ENCODE measurements around the gene TMCC1. TPM values are rescaled to one million over a fixed set of nuclear protein-coding genes. Genes with fewer than 3 reads are reported as not detected.

TMCC1 gene
- polyA plus RNA-seq, 1 experiment, result 14.4 TPM

DNA sequence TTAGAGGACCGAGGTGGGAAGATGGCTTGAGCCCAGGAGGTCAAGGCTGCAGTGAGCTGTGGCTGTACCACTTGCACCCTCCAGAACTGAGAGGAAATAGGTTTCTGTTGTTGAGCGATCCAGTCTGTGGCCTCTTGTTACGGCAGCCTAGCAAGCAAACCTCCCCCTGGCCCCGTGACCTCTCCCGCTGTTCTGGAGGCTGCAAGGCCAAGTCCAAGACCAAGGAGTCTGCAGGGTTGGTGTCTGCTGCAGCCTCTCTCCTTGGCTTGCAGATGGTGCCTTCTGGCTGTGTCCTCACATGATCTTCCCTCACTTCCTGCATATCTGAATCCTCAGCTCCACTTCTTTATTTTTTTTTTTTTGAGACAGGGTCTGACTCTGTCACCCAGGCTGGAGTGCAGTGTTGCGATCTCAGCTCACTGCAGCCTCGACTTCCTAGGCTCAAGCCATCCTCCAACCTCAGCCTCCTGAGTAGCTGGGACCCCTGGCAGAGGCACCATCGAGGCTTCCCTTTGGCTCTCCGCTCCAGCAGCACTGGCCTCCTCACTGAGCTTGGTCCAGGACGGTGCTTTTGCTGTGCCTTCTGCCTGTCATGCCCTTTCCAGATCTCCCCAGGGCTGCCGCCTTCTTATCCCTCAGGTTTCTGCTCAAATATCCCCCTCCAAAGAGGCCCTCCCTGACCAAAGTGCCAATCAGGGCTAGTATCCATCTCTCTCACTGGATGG is 269.0 kb downstream of the TMCC1 start:
- ChIA-PET CTCF (interaction anchor here (0.6 to 3.2 kb wide), 2 partner anchors 134 to 318 kb away, joined by 3 to 12 read pairs; no protein-coding TSS in a partner anchor), POLR2A (no interaction called here)
- Histone ChIP-seq H3K36me3 (ENCODE audit: control insufficient read depth, insufficient read depth, low read length) (no peaks in the 10 kb centered on the region), H3K27me3 (ENCODE audit: control insufficient read depth, insufficient read depth, low read length) (no peaks in the 10 kb centered on the region), H3K4me3 (ENCODE audit: low read depth, low read length) (no peak overlapping the region)
- DNase-seq (ENCODE audit: low read depth), result no peak
- TF ChIP-seq, protein P1, sequence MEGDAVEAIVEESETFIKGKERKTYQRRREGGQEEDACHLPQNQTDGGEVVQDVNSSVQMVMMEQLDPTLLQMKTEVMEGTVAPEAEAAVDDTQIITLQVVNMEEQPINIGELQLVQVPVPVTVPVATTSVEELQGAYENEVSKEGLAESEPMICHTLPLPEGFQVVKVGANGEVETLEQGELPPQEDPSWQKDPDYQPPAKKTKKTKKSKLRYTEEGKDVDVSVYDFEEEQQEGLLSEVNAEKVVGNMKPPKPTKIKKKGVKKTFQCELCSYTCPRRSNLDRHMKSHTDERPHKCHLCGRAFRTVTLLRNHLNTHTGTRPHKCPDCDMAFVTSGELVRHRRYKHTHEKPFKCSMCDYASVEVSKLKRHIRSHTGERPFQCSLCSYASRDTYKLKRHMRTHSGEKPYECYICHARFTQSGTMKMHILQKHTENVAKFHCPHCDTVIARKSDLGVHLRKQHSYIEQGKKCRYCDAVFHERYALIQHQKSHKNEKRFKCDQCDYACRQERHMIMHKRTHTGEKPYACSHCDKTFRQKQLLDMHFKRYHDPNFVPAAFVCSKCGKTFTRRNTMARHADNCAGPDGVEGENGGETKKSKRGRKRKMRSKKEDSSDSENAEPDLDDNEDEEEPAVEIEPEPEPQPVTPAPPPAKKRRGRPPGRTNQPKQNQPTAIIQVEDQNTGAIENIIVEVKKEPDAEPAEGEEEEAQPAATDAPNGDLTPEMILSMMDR (IDR thresholded peaks at IDR 0.05; ENCODE audit: insufficient read depth, low read depth, low read length), result no peak

DNA sequence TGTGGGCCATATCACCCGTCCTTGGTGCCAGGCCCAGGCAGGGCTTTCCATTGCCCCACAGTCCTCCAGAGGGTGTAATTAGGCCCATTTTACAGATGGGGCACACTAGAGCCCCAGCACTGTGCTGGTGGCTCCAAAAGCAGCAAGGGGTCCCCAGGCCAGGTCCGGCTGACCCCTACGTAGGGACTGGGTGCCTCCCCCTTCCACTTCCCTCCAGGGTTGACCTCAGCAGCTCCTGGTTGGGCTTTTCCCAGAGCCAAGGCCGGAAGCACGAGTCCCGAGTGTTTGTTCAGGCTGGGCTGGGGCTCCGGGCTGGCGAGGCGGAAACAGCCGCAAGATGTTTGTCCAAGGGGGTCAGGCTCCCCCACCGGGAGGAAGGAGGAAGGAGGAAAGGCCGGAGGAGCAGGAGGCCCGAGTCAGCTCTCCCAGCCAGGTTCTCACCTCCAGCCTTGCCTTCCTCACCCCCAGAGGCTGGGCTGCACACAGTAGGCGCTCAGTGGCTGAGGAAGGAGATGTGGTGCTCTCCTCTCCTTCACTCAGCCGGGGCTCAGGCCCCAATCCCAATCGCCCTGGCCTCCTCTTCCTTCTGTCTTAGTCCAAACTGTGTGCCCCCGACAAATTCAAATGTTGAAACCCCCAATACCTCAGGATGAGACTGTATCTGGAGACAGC is 269.9 kb downstream of the TMCC1 start:
- TF ChIP-seq, protein P1 (IDR thresholded peaks at IDR 0.05; ENCODE audit: insufficient read depth, low read depth, low read length), result no peak
- no peak for DNase-seq (ENCODE audit: low read depth)
- Histone ChIP-seq H3K27me3 (ENCODE audit: control insufficient read depth, insufficient read depth, low read length) (no peaks in the 10 kb centered on the region), H3K36me3 (ENCODE audit: control insufficient read depth, insufficient read depth, low read length) (no peaks in the 10 kb centered on the region), H3K4me3 (ENCODE audit: low read depth, low read length) (no peak overlapping the region)
- ChIA-PET CTCF (interaction anchor here (3.2 kb wide), 1 partner anchor 133 kb away, joined by 12 read pairs; no protein-coding TSS in a partner anchor), POLR2A (no interaction called here)

DNA sequence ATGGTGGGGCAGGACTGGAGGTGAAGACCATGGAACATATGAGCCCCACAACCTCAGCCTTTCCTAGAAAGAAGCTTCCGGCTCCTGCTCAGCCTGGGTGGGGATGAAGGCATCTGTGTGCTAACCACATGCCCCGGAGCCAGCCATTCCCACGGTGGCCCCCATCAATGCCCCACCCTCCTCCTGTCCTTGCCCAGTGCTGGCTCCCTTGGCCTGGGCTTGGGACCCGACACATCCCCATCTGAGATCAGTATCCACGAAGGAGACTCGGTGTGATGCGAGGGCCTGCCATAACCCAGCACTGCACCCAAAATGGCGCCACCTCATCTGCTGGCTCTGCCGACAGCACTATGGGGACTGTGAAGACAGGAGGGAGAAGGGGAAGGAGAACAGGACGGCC is 270.6 kb downstream of the TMCC1 start:
- Histone ChIP-seq H3K4me3 (ENCODE audit: low read depth, low read length) (no peak overlapping the region), H3K36me3 (ENCODE audit: control insufficient read depth, insufficient read depth, low read length) (no peaks in the 10 kb centered on the region), H3K27me3 (ENCODE audit: control insufficient read depth, insufficient read depth, low read length) (no peaks in the 10 kb centered on the region)
- ChIA-PET CTCF (no interaction called here), POLR2A (no interaction called here)
- no peak for DNase-seq (ENCODE audit: low read depth)
- TF ChIP-seq, protein P1 (IDR thresholded peaks at IDR 0.05; ENCODE audit: insufficient read depth, low read depth, low read length), result no peak

DNA sequence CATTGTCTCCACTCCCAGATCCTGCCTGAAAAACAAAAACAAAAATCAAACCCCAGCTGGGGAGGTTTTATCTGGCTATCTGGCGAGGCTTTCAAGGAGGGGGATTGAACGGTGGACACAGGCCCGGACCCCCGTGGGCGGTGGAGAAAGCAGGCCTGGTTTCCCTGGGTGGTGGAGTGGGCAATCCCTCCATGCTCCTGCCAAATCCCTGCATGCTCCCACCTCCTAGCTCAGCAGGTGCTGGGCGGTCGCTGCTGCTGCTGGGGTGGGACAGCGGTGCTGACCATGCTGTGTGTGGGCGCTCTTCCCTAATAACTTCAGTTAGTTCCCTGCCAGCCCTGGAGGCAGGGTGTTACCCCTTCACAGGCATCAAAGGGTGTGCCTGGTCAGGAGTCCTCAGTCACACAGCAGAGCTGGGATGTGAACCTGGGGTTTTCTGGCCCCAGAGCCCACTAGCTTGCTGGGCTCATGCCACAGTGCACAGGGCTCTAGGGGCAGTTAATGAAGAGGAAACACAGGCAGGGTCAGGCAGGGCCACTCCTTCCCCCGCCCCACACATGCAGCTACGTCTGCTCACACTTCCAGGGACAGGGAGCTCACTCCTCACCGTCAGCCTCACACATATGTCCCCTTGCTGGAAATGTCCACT is 271.2 kb downstream of the TMCC1 start:
- no peaks in the 10 kb centered on the region for H3K36me3 ChIP-seq (ENCODE audit: control insufficient read depth, insufficient read depth, low read length)
- no peak for DNase-seq (ENCODE audit: low read depth)
- POLR2A ChIA-PET, result no interaction called here
- CTCF ChIA-PET, result interaction anchor here (0.7 kb wide), 1 partner anchor 129 kb away, joined by 3 read pairs; no protein-coding TSS in a partner anchor
- TF ChIP-seq, protein P1 (IDR thresholded peaks at IDR 0.05; ENCODE audit: insufficient read depth, low read depth, low read length), result no peak
- no peaks in the 10 kb centered on the region for H3K27me3 ChIP-seq (ENCODE audit: control insufficient read depth, insufficient read depth, low read length)
- H3K4me3 ChIP-seq (ENCODE audit: low read depth, low read length), result no peak overlapping the region

DNA sequence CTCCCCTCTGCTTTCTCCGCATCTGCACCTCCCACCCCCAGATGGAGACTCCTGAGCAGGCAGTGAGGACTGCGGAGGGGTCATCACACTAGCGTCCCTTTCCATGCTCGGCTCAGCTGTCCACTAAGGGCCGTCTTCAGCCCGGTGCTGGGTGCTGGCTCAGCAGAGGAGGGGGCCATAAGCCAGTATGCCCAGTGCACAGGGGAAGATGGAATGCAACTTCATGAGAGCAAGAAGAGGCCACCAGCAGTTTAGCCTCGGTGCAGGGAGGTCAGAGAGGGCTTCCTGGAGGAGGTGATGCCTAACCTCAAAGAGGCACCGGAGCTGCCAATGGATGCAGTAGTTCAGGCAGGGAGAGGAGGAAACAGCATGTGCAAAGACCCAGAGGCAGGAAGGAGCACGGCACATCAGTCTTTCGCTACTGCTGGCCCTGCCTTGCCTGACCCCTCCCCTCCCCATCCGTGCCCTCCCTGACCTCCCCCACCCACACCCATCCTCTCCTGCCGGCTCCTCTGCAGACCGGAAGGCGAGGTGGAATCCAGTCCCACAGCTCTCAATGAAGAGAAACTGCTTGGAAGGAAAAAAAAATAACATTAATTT is 271.8 kb downstream of the TMCC1 start:
- DNase-seq (ENCODE audit: low read depth), result no peak
- H3K4me3 ChIP-seq (ENCODE audit: low read depth, low read length), result no peak overlapping the region
- TF ChIP-seq, protein P1 (IDR thresholded peaks at IDR 0.05; ENCODE audit: insufficient read depth, low read depth, low read length), result no peak
- CTCF ChIA-PET, result interaction anchor here (0.7 to 1.7 kb wide), 2 partner anchors 128 to 132 kb away, joined by 3 to 7 read pairs; no protein-coding TSS in a partner anchor
- H3K27me3 ChIP-seq (ENCODE audit: control insufficient read depth, insufficient read depth, low read length), result no peaks in the 10 kb centered on the region
- H3K36me3 ChIP-seq (ENCODE audit: control insufficient read depth, insufficient read depth, low read length), result no peaks in the 10 kb centered on the region
- POLR2A ChIA-PET, result no interaction called here
